IPS-NIHi7 (cell line): ENCODE measurements around the gene THSD4.

Experiments
- DNase-seq: peaks from one replicate; pipeline ENCODE4 v3.0.0; 2012; ENCODE audit warnings: mixed read lengths; ENCODE audit errors: extremely low spot score

THSD4 gene

DNA sequence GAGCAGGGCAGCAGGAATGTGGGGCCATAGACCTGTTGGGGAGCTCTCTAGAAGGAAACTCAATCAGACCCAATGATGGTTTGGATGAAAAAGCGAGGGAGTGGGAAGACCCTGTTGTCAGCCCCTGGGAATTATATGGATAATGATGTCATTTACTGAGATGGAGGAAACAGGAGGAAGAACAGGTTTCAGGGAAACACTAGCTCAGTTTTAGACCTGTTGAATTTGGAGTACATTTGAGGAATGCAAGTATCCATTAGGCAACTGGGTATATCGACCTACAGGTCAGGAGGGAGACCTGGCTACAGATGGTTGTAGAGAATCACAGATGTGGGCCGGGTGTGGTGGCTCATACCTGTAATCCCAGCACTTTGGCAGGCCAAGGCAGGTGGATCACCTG lies 428.1 kb downstream of the THSD4 start:
- DNase-seq = no peak

DNA sequence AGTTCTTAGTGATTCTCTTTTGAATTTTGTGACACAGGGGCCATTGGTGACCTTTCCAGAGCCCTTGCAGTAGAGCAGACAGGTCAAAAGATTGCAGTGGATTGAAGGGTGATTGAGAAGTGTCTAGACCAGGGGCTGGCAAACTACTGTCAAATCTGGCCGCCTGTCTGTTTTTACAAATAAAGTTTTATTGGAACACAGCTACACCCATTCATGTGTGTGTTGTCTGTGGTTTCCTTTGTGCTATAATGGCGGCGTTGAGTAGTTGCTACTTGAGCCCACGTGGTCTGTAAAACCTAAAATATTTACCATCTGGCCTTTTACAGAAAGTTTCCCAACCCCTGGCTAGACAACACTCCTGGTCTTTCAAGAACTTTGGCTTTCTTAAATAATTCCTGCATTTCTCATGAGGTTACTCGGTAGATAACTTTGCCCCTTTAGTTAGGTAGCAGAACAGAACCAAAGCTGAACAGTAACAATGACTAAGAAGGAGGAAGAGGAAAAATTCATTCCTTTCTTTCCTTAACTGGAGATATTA lies 430.0 kb downstream of the THSD4 start:
- DNase-seq = no peak

DNA sequence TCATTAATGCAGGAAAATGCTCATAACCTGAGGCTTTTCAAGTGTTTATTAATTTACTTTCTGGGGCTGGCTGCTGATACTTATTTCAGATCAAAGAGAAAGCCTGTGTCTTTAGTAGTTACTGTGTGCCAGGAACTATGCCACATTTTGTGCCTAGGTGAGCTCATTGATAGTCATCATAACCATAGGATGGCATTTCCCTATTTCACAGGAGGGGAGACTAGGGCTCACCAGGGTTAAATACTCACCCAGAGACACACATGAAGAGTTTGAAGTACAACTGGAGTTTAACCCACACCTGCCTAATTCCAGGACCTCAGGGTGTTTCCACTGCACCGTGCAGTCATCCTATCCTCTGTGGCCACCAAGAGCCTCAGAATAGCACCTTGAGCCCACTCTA lies 430.7 kb downstream of the THSD4 start:
- no peak for DNase-seq

DNA sequence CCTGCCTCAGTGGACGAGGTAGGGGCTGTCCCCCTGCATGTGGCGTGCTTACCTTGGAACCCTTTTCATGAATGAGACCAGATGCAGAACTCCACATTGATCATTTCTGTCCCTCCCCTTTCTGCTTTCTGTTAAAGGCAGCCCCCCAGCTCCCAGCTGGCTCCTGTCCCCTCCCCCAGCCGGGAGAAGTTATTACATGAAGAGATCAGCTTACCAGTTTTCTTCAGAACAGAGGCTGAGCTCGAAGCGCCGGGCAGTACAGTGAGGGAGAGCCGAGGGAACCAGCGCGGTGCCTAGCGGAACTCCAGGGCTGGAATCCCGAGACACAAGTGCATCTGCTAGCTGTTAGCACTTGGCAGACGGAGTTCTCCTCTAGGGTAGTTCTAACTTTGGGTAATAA lies 431.7 kb downstream of the THSD4 start:
- DNase-seq = no peak

DNA sequence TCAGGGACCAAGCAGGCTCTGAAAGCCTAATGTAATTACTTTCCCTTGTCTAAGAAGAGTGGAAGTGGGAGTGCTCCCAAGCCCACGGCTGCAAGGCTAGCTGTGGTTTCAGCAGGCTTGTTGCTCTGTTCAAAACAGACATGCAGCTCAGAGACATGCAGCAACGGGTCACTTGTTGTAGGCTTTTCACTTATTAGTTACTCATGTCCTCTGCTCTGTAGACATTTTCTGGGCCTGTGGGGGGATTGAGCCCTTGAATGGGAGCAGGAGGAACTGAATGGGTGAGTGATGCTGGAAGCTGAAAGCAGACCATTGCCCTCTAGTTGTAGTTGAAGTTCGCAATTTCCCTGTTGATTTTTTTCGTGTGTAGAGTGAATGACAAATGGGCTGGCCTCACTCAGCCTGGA lies 433.1 kb downstream of the THSD4 start:
- no peak for DNase-seq

DNA sequence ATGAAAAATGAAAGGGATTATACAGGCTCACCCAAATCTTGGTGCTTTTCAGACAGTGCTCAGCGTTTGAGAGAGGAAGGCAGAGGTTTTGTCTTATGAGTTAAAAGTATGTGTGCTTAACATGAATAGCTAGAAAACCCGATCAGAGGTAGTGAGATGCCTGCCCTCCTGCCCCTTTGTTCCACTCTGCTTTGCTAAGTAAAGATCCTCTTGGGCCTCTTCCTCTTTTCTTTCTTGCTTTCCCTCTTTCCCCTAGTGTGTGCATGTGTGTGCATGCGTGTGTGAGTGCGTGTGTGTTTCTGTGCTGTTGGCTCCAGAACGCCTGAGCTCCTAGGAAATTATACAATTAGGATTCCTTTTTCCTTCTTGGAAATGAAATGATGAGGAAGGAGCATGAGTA lies 433.8 kb downstream of the THSD4 start:
- no peak for DNase-seq

DNA sequence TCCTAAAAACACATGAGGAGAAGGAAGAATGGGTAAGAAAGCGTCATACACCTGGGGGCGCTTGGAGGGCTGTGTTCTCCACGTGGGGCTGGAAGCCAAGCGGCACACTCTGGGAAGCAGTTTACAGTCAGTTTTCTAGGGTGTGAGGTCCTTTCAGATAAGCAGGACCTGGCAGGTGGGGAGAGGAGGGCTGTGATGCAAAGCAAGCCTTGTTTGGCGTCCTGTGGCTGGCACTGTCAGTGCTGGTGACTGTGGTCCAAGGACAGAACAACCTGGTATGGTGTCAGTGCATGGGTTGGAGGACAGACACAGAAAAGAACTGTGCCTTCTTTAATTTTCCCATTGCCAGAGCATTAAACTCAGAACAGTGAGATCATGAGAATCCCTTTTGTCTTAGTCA lies 434.4 kb downstream of the THSD4 start:
- no peak for DNase-seq

DNA sequence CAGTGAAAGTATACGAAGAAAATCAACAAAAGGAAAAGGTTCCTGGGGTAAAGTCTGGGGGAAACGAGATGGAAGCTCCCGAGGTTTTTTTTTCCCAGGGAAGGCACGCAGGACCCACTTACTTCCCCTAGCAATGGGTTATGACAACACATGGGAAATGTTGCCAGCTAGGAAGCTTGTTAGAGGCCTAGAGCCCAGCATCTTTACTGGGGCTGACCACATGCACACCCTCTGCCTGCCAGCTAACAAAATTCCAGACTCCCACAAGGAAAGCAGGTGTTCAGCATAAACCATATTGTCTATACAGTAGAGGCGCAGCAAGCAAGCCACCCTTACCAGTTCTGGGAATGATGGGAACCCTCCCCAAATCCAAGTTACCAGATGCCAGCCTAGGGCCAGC lies 436.3 kb downstream of the THSD4 start:
- no peak for DNase-seq

DNA sequence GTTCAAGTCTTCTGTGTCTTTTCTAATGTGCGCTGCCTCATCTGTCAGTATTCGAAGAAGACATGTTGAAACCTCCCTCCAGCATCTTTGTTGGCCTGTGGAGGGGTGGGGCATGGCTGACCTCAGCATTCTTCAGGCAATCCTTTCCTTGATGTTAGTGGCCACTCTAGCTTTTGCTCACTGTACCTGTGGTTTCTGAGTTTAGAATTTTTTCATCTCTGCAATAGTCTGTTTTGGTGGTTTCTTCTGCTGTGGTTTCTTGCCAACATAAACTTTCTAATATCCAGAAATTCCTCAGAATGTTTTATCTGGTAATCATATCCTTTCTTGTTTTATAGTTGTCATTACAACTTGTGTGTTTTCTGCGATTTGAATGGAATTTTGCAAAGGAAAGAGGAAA lies 443.8 kb downstream of the THSD4 start:
- no peak for DNase-seq

DNA sequence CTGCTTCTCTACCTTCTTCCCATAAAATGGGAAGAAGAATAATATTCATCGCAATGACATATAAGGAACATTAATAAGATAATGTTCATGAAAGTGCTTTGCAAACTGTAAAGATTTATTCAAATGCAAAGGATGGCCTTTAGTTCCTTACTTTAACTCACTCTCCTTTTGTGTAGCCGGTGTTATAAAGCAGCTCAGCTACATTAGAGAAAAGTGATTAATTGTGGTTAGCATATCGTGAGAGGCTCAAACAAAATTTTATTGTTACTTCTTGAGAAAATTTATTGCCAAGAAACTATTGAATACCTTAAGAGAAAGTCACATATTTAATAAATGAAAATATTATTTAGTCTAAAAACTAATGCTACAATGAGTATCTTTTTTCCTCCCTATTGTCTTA lies 444.3 kb downstream of the THSD4 start:
- DNase-seq = no peak

DNA sequence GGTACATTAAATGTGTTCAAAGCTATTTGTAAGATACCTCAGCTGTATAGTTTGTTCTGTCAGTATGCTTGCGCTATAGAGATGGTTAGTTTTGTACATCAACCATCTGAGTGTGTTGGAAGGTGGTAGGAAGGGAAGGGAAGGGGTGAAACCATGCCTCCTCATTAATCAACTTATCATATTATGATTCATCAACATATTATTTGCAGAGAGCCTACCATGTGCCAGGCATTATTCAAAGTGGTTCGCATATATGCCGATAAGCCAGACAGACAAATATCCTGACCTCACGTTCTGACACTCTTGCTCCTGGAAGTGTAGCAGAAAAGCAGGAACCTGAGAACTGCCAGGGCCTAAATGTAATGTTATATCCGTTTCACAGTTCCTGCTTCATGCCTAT lies 447.0 kb downstream of the THSD4 start:
- DNase-seq = no peak

DNA sequence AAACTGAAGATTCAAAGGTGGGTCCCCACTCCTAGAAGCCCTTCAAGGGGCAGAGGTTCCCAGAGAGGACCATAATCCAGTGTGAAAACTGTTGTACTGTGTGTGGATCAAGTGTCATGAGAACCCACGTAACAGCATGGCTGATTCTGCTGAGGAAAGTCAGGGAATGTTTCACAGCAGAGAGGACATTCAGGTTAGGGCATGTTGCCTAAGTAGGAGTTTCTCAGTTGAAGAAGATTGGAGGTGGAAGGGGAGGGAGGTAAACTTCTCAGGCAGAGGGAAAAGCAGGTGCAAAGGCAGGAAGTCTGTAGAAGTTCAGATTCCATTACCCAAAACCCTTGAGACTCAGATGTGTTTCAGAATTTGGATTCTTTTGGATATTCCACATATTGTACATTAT lies 448.9 kb downstream of the THSD4 start:
- DNase-seq = no peak

DNA sequence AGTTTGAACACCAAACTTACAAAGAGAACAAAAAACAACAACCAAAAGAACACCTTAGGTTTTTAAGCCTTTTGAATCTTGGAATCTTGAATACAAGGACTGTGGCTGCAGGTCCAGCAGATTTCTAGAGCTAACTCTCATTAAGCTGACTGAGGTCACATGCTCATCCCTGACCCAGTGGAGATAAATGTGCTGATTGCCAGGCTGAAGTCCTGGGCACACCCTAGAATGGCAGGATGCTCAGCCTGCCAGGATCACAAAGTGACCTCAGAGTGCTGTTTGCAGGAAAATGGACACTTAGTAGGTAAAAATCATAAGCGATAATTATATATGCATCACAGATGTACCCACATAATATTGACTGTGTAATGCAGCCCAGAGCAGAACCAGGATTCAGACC lies 449.7 kb downstream of the THSD4 start:
- DNase-seq = no peak

DNA sequence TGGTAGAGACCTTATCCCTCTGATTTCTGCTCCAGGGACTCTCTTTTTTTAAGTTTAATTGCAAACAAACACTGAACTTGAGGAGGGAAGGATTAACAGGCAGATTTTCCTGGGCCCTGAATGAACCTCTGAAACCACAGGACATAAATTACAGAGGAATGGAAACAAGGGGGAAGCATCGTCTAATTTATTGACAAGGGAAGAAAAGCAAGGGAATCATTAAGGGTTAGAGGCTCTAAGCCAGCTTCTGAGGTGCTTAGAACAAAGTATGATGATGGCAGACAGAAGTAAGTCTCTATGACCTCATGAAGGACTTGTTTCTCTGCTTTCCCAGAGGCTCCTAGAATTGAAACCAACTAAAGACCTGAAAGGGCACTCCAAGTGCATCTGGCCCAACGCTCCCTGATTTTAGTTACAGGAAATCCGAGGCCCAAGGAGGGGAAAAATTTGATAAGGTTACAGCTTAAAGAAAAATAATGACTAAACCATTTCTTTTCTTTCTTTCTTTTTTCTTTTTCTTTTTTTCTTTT lies 450.4 kb downstream of the THSD4 start:
- no peak for DNase-seq

DNA sequence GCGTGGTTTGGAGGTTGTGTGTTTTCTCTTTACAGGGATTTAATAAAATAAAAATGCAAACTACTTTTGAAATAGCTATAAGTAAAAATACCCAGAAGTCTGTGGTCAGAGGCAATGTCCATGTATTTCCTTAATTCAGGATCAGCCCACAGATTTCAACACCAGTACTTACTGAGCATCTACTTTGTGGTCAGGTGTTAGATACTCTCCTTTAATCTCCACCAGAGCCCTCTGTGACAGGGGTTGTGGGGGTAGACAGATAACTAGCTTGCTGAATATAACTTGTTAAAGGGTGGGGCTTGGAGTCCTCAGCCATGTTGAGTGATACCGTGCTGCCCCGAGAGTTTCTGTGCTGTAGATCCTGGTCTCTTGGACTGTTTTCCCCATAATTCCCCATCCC lies 451.0 kb downstream of the THSD4 start:
- no peak for DNase-seq

DNA sequence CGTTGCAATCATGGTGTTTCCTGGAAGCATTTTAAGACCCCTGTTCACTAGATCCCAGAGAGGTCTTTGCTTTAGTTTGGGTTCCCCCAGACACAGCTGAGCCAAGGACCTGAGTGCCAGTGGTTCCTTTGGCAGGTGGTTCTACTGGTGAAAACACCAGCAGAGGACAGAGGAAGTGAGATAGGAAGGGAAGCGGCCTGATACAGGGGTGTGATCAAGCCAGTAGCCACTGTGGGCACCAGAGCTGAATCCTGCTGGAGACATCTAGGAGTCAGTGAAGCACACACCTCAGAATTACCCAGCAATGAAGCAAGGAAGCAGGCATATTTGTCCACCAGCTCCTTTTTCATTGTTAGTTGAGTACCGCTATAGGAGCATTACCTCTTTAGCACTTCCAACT lies 451.9 kb downstream of the THSD4 start:
- DNase-seq = no peak

DNA sequence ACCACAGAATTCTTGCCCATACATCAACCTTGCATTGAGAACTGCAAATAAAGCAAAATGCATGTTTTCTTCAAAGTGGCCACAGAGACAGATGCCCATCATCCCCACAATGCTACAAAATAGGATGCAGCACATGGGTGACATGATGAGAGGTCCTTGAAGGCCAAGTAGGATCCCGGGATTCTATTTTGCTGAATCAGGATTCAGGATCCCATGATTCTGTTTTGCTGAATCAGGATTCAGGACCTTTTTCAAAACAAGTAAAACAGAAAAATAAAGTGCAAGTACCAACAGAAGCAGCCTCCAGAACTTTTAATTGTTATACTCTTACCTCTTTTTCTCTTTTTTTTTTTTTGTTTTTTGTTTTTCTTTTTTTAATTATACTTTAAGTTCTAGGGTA lies 453.0 kb downstream of the THSD4 start:
- no peak for DNase-seq

DNA sequence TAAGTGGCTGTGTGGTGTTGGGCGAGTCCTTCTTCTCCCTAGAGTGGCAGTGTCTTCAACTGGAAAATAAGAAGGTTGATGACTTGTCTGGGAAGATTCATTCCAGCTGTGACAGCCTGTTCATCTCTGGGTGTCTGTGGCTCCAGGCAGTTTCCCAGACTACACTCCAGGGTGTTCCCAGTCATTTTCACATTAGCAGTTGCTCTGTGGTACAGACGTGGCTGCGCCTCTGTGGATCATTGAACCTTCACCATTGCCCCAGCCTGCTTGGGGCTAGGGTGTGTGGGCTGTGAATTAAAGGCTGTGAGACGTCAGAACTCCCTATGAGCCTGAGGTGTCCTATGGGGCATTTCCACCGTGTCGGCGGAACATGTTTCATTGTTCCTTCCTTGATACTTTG lies 455.5 kb downstream of the THSD4 start:
- DNase-seq = no peak

DNA sequence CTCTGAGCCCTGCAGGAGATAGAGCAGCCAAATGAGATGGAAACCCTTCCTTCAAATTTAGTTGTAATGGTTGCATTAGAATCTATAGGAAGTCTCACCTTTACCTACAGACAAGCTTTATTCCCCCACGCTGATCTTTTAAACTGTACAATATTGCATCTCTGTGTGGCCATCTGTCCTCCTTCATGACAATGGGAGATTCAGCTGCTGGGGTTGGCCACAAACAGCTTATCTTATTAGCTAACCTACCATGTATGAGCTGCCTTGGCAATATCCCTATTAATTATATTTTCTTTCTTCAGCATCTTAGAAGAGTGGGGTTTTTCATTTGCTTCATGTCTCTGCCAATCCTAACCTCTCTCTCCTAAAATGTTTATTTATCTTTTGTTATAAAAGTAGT lies 456.4 kb downstream of the THSD4 start:
- DNase-seq = no peak

DNA sequence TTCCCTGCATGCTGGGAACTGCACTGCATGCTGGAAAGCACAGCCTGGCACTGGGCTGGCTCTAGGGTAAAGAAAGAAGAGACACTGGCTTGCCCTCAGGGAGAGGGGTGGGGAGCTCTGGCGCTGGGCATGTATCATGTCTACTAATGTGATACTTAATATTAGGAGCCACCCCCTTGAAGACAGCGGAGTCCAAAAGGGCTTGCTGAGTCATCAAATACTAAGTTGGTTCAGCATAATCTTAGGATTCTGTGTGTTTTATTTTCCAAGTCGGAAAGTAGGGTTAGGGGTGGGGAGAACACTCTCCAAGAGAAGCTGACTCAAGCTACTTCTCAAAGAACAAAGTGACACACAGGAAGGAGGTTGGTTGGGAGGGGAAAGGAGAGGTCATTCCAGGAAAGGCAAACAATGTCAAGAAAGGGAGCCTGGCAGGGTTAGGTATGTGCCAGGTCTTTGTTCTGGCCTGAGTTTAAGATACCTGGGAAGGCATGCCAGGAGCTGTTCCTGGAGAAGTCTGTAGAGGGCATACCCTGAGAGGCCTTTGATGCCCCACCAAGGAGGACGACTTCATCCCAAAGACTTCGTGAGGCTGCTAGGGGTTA lies 457.3 kb downstream of the THSD4 start:
- peak; percentile 66 for DNase-seq

DNA sequence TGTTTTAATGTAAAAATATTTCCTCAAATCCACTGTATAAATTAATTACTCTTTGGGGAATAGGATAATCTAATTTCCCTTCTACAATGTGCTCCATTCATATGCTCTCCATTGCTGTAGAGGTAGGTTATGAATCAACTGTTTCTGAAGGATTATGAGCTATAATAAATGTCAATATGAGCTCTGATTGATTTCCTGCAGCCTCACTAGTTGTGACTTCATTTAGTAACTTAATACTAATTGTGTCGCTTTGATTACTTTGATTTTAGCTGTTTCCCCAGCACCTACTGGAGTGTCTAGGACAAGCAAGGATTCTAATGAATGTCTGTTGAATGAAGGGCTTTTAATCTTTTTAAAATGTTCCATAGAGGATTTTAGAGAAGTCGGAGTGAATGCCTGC lies 458.3 kb downstream of the THSD4 start:
- no peak for DNase-seq

DNA sequence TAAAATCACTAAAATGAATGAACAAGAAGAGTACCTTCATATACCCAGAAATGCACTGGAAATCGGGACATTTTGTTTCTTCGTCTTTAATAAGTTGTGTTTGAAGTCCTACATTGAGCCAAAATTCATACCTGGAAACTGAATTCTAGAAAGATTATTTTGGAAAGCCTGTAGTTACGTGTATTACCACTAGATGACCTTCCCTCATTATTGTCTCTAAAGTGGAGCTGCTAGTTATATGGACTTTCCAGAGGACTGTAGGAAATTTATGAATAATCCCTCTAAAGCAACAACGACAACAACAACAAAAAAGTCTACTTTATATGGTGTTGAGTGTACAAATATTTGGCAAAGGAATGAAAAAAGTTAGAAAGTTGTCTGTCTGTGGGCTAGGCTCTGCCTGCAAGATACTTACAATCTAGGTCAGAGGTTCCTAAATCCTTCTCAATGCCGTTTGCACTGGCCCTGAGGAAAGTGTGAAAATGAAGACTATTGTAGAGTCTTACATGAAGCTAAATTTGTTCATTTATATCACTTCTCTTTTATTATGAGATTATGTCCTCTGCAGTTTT lies 460.3 kb downstream of the THSD4 start:
- no peak for DNase-seq

DNA sequence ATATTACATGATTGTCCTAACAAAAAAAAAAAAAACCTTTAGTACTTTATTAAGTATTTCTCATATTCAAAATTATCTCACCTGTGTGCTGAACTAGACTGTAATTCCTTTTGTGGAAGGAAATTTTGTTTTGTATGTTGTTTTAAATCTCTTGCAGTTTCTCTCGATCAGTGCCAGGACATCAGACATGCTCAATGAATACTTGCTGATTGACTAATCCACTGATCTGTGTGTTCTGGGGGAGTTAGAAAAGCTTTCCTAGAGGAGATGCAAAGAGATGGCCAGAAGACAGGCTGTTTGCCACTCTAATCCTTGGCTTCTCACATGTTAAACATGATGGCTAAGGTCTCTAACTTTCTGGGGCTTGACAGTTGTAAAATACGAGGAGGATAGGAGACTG lies 461.8 kb downstream of the THSD4 start:
- DNase-seq = no peak

DNA sequence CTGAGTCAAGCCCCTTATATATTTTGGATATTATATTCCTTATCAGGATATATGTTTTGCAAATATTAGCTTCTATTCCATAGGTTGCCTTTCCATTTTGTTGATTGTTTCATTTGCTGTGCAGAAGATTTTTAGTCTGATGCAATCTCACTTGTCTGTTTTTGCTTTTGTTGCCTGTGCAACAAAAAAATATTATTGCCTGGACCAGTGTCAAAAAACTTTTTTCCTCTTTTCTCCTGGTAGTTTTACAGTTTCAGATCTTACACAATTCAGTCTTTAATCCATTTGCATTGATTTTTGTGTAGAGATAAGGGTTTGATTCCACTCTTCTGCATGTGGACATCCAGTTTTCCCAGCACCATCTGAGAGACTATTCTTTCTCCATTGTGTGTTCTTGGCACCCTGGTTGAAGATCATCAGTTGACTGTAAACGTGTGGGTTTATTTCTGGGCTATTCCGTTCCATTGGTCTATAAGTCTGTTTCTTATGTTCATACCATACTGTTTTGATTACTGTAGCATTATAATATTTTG lies 466.2 kb downstream of the THSD4 start:
- DNase-seq = no peak
